Lung (tissue), 12 donors: Measurements from ENCODE around the gene FASN. TPM values are rescaled to one million over a fixed set of nuclear protein-coding genes. Genes with fewer than 3 reads are reported as not detected.

Source experiments
- ATAC-seq: fragments of 200-7000 bp; cut with Tn5 transposase; one replicate; pipeline ENCODE4 v1.9.1; 2020; ENCODE audit warnings: moderate number of reproducible peaks; ENCODE audit not compliant: insufficient read depth, low FRiP score
- DNase-seq, 3 donors: peaks; one replicate each; pipeline ENCODE4 v3.0.0-alpha.2; 2013 to 2017
- H3K27ac ChIP-seq, 2 donors: one replicate each; pipeline ENCODE4 v1.5.1; 2013; ENCODE audit warnings: mild to moderate bottlenecking in 2 of 2, moderate library complexity in 2 of 2, control low read depth in 1 of 2, inconsistent platforms in 1 of 2, low read depth in 1 of 2, low read length in 1 of 2
- H3K27me3 ChIP-seq, 3 donors: one replicate each; pipeline ENCODE4 v1.5.1; 2013; ENCODE audit warnings: low read length in 2 of 3; ENCODE audit not compliant: control insufficient read depth in 3 of 3, insufficient read depth in 3 of 3
- H3K36me3 ChIP-seq, 4 donors: one replicate each; pipeline ENCODE4 v1.5.1; 2013; ENCODE audit warnings: low read length in 4 of 4, mild to moderate bottlenecking in 1 of 4, moderate library complexity in 1 of 4; ENCODE audit not compliant: control insufficient read depth in 4 of 4, insufficient read depth in 4 of 4
- H3K4me1 ChIP-seq, 5 donors: one replicate each; pipeline ENCODE4 v1.5.1; 2013; ENCODE audit warnings: low read length in 5 of 5, mild to moderate bottlenecking in 2 of 5, moderate library complexity in 1 of 5; ENCODE audit not compliant: control insufficient read depth in 5 of 5, insufficient read depth in 5 of 5
- H3K4me3 ChIP-seq: one replicate; pipeline ENCODE4 v1.5.1; 2013; ENCODE audit warnings: mild to moderate bottlenecking, control low read depth, moderate library complexity
- H3K9ac ChIP-seq, 2 donors: one replicate each; pipeline ENCODE4 v1.5.1; 2013; ENCODE audit warnings: low read length in 2 of 2, control low read depth in 1 of 2; ENCODE audit not compliant: insufficient read depth in 1 of 2
- H3K9me3 ChIP-seq, 4 donors: one replicate each; pipeline ENCODE4 v1.5.1; 2013; ENCODE audit warnings: low read length in 3 of 4, mild to moderate bottlenecking in 1 of 4, moderate library complexity in 1 of 4; ENCODE audit not compliant: control insufficient read depth in 4 of 4, insufficient read depth in 3 of 4
- WGBS, 2 donors: extraction: QIAGEN DNeasy Blood & Tissue Kit; methylation state at CpG; one replicate each; pipeline ENCODE4 v1.1.7; 2013; 5-methylcytosine and 5-hydroxymethylcytosine counted together
- polyA plus RNA-seq, 2 donors: library from polyadenylated mRNA; stranded (reverse); fragments of 200-250 nt; gene quantifications; one replicate each; pipeline ENCODE4 v1.2.1, GENCODE V29; 2013
- total RNA-seq, 2 donors: library from RNA; depleted of rRNA in 1 of 2; stranded (reverse); fragments of >200 nt in 1 of 2; gene quantifications; one replicate each; pipeline ENCODE4 v1.2.1, GENCODE V29; 2014 to 2021
- TF ChIP-seq, protein P1 (sequence below): IDR thresholded peaks from 2 replicates; pipeline ENCODE4 v1.5.1; 2012; ENCODE audit warnings: mild to moderate bottlenecking; ENCODE audit errors: control extremely low read depth, extremely low read depth
- donor health status: control.
- donor health status: control.
- donor health status: Bipolar disorder and iron deficiency.
- donor health status: healthy.
- donor health status: DM: yes; HTN: yes; CAD: no.

Gene FASN
- total and polyA plus RNA-seq, 4 donors: 46.2 to 604 (median 212) TPM

DNA sequence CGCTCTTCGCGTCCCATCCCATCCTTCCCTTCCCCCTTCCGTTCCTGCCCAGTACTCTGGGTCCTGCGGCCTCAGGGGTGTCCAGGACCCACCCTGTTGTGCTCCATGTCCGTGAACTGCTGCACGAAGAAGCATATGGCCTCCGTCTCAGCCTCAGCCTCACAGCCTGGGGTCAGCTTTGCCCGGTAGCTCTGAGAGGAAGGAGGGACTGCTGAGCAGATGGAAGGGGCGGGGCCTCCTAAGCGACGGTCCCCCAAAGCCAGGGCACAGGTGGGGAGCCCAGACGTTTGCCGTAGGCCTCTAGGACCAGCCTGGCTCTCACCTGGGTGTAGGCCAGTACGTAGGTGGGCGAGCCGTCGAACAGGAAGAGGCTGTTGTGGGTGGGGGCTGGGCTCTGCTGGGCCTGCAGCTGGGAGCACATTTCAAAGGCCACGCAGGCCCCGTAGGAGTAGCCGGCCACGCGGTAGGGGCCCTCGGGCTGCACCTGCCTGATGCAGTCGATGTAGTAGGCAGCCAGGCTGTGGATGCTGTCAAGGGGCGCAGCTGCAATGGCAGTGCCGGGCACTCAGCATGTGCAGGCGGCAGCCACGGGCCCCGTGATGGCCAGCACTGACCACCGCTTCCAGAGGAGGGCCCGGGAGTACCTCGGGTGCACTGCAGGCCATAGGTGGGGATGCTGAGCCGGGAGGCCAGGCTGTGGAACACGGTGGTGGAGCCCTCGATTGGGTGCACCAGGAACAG lies 17.8 kb downstream of the FASN start:
- Histone ChIP-seq H3K4me1 (no peaks in the 10 kb centered on the region), H3K36me3 (peaks cover 4 to 72% (median 11%) of the 10 kb centered on the region in 4 donors)
- 93 to 95% methylated on average over 36 of the region's 36 CpGs for WGBS, 2 donors

DNA sequence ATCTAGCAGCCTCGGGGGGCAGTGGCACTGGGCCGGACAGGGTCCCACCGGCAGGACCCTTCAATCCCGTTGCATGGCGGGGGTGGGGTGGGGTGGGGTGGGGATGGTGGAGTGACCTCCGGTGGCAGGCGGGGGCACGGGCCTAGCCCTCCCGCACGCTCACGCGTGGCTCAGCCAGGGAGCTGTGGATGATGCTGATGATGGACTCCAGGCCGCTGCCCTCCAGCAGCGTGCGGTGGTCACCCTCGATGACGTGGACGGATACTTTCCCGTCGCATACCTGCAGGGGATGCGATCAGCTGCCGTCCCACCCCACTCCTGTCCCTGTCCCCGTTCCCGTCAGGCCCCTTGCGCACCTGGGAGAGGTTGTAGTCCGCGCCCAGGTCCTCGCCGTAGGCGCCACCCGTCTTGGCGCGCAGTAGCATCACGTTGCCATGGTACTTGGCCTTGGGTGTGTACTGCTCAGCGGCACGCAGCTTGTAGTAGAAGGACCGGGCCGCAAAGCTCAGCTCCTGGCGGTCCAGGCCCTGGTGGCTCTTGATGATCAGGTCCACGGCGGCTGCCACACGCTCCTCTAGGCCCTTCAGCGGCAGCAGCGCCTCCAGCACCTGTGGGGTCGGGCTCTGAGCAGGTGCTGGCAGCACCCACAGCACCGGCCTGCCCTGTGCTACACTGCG lies 18.9 kb downstream of the FASN start:
- no peak overlapping the region for H3K9ac ChIP-seq
- WGBS, 2 donors: 94 to 95% methylated on average over 46 to 47 of the region's 47 CpGs
- no peak for ATAC-seq
- H3K36me3 ChIP-seq: peaks cover 4 to 62% (median 11%) of the 10 kb centered on the region in 4 donors
- no peaks in the 10 kb centered on the region for H3K27me3 ChIP-seq
- no peak for DNase-seq
- H3K4me3 ChIP-seq: no peak overlapping the region
- no peak overlapping the region for H3K27ac ChIP-seq
- TF ChIP-seq, protein P1, sequence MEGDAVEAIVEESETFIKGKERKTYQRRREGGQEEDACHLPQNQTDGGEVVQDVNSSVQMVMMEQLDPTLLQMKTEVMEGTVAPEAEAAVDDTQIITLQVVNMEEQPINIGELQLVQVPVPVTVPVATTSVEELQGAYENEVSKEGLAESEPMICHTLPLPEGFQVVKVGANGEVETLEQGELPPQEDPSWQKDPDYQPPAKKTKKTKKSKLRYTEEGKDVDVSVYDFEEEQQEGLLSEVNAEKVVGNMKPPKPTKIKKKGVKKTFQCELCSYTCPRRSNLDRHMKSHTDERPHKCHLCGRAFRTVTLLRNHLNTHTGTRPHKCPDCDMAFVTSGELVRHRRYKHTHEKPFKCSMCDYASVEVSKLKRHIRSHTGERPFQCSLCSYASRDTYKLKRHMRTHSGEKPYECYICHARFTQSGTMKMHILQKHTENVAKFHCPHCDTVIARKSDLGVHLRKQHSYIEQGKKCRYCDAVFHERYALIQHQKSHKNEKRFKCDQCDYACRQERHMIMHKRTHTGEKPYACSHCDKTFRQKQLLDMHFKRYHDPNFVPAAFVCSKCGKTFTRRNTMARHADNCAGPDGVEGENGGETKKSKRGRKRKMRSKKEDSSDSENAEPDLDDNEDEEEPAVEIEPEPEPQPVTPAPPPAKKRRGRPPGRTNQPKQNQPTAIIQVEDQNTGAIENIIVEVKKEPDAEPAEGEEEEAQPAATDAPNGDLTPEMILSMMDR: no peak
- no peaks in the 10 kb centered on the region for H3K4me1 ChIP-seq
- peaks cover 0 to 2% (median 0%) of the 10 kb centered on the region in 4 donors for H3K9me3 ChIP-seq

More for the DNA sequence above, 17.8 kb downstream of the FASN start:
- ATAC-seq (no peak), DNase-seq (no peak)
- Histone ChIP-seq H3K27ac (no peak overlapping the region), H3K4me3 (no peak overlapping the region), H3K9ac (no peak overlapping the region), H3K9me3 (peaks cover 0 to 2% (median 0%) of the 10 kb centered on the region in 4 donors), H3K27me3 (no peaks in the 10 kb centered on the region)
- TF ChIP-seq, protein P1: no peak

DNA sequence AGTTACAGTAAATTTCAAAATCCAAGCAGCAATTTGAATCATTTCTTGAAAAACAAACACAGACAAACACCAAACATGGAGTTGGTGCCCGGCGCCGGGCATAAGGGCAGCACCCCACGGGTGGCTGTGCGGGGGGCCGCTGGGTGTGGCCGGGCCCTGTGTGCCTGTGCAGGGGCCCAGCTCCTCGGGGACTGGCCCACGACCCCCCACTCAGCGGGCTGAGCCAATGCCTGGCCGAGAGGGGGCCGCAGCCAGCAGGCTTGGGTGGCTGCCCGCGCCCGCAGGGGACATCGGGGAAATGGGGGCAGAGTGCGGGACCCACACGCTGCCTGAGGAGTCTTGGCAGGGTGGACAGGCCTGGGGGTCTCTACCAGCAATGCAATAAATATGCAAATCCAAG lies 19.6 kb downstream of the FASN start:
- Histone ChIP-seq H3K4me1 (no peaks in the 10 kb centered on the region), H3K27me3 (peaks cover 0 to 2% (median 0%) of the 10 kb centered on the region in 3 donors), H3K27ac (no peak overlapping the region), H3K9me3 (peaks cover 0 to 2% (median 0%) of the 10 kb centered on the region in 4 donors), H3K9ac (no peak overlapping the region), H3K36me3 (peaks cover 2 to 55% (median 10%) of the 10 kb centered on the region in 4 donors), H3K4me3 (no peak overlapping the region)
- DNase-seq (no peak), ATAC-seq (no peak)
- WGBS, 2 donors: 98 to 99% methylated on average over 18 of the region's 18 CpGs
- TF ChIP-seq, protein P1: no peak
